ENCODE results near the gene ZDHHC17. TPM values are rescaled to one million over a fixed set of nuclear protein-coding genes. Genes with fewer than 3 reads are reported as not detected.

ZDHHC17 gene
- polyA plus RNA-seq, 1 donor (not counting 4 experiments of a cell fraction or from before 2014, with no cell fraction given), result 28.2 TPM

GRCh38 chr12:76804435-76804976 is 40.6 kb downstream of the ZDHHC17 start:
- H3K4me1 ChIP-seq (ENCODE audit: control insufficient read depth, extremely low read depth, insufficient read depth, low read length), result peaks cover 5% of the 10 kb centered on the region
- no peak overlapping the region for H3K27ac ChIP-seq (ENCODE audit: control insufficient read depth, insufficient read depth, low read length)
- no peak for FAIRE-seq
- peaks cover 2% of the 10 kb centered on the region in 2 experiments for H3K36me3 ChIP-seq (ENCODE audit: control insufficient read depth in 2 of 2, extremely low read depth in 1 of 2, insufficient read depth in 2 of 2, low read length in 2 of 2)
- no peak overlapping the region for H3K4me3 ChIP-seq (ENCODE audit: control insufficient read depth in 2 of 3, extremely low read depth in 1 of 3, insufficient read depth in 2 of 3, low read depth in 1 of 3, low read length in 3 of 3)
- no peak overlapping the region for H3K9ac ChIP-seq (ENCODE audit: control insufficient read depth, extremely low read depth, insufficient read depth, low read length)
- H3K4me2 ChIP-seq (ENCODE audit: control insufficient read depth, extremely low read depth, insufficient read depth, low read depth, low read length), result no peak overlapping the region
- no peak overlapping the region for H2AFZ ChIP-seq (ENCODE audit: control insufficient read depth, low read length)
- dilution Hi-C loops (cut with MboI; ENCODE audit: extremely low pct_ligation_motif_present, low sequenced_read_pairs), result no loop called here
- no peak for TF ChIP-seq EZH2 (IDR thresholded peaks at IDR 0.05; ENCODE audit: low read length)
- TF ChIP-seq CTCF (optimal IDR thresholded peaks at IDR 0.05 in 1 of 3, IDR thresholded peaks at IDR 0.05 in 1 of 3, conservative IDR thresholded peaks at IDR 0.05 in 1 of 3; ENCODE audit: extremely low read depth in 1 of 3, insufficient read depth in 2 of 3, low read length in 3 of 3), result no peak
- H3K79me2 ChIP-seq (ENCODE audit: control insufficient read depth, insufficient read depth, low read length), result peaks cover 13% of the 10 kb centered on the region
- no peaks in the 10 kb centered on the region for H3K9me1 ChIP-seq (ENCODE audit: control insufficient read depth, extremely low read depth, insufficient read depth, low read length)
- H3K9me3 ChIP-seq (ENCODE audit: control insufficient read depth, low read depth, low read length), result no peaks in the 10 kb centered on the region
- no peak for DNase-seq (ENCODE audit: low read depth, low spot score)
- no peaks in the 10 kb centered on the region for H3K27me3 ChIP-seq (ENCODE audit: control insufficient read depth, extremely low read depth, insufficient read depth, low read length)
- H4K20me1 ChIP-seq (ENCODE audit: control insufficient read depth, extremely low read depth, insufficient read depth, low read length), result no peaks in the 10 kb centered on the region

GRCh38 chr12:76810671-76811419 is 46.9 kb downstream of the ZDHHC17 start:
- H3K9ac ChIP-seq (ENCODE audit: control insufficient read depth, extremely low read depth, insufficient read depth, low read length), result no peak overlapping the region
- H3K9me1 ChIP-seq (ENCODE audit: control insufficient read depth, extremely low read depth, insufficient read depth, low read length), result no peaks in the 10 kb centered on the region
- dilution Hi-C loops (cut with MboI; ENCODE audit: extremely low pct_ligation_motif_present, low sequenced_read_pairs), result no loop called here
- H3K4me2 ChIP-seq (ENCODE audit: control insufficient read depth, extremely low read depth, insufficient read depth, low read depth, low read length), result no peak overlapping the region
- H3K4me1 ChIP-seq (ENCODE audit: control insufficient read depth, extremely low read depth, insufficient read depth, low read length), result no peaks in the 10 kb centered on the region
- H4K20me1 ChIP-seq (ENCODE audit: control insufficient read depth, extremely low read depth, insufficient read depth, low read length), result no peaks in the 10 kb centered on the region
- H3K4me3 ChIP-seq (ENCODE audit: control insufficient read depth in 2 of 3, extremely low read depth in 1 of 3, insufficient read depth in 2 of 3, low read depth in 1 of 3, low read length in 3 of 3), result no peak overlapping the region
- H3K27me3 ChIP-seq (ENCODE audit: control insufficient read depth, extremely low read depth, insufficient read depth, low read length), result no peaks in the 10 kb centered on the region
- H3K36me3 ChIP-seq (ENCODE audit: control insufficient read depth in 2 of 2, extremely low read depth in 1 of 2, insufficient read depth in 2 of 2, low read length in 2 of 2), result peaks cover 2 to 4% of the 10 kb centered on the region in 2 experiments
- no peak for DNase-seq (ENCODE audit: low read depth, low spot score)
- H3K79me2 ChIP-seq (ENCODE audit: control insufficient read depth, insufficient read depth, low read length), result no peaks in the 10 kb centered on the region
- no peak overlapping the region for H3K27ac ChIP-seq (ENCODE audit: control insufficient read depth, insufficient read depth, low read length)
- no peak for FAIRE-seq
- no peak for TF ChIP-seq EZH2 (IDR thresholded peaks at IDR 0.05; ENCODE audit: low read length)
- no peak for TF ChIP-seq CTCF (optimal IDR thresholded peaks at IDR 0.05 in 1 of 3, IDR thresholded peaks at IDR 0.05 in 1 of 3, conservative IDR thresholded peaks at IDR 0.05 in 1 of 3; ENCODE audit: extremely low read depth in 1 of 3, insufficient read depth in 2 of 3, low read length in 3 of 3)
- H3K9me3 ChIP-seq (ENCODE audit: control insufficient read depth, low read depth, low read length), result no peaks in the 10 kb centered on the region
- no peak overlapping the region for H2AFZ ChIP-seq (ENCODE audit: control insufficient read depth, low read length)
